GM18907 (cell line): ENCODE data around the gene SPNS2.

ENCODE experiments used
- ATAC-seq: cut with Tn5 transposase; IDR thresholded peaks from one replicate; pipeline ENCODE4 v1.9.1; 2021; ENCODE audit warnings: mild to moderate bottlenecking, moderate library complexity; ENCODE audit not compliant: unreplicated experiment

SPNS2 gene

GRCh38 chr17:4584917-4585637 is 86.4 kb downstream of the SPNS2 start:
- no peak for ATAC-seq

DNA sequence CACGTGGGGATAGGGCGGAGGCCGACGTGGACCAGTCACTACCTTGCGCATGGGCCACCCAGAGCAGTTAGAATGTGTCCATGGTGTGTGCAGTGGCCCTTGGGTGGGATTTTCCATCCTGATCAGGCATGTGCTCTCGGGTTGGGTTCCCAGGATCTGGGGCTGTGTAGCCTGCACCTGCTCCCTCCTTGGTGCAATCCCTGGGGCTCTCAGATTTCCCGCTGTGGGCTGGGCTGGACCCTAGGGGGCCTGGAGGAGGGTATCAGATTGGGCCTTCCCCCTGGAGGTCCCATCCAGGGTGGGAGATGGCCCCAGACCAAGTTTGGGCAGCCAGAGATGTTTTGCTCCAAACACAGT is 86.9 kb downstream of the SPNS2 start:
- ATAC-seq: no peak

GRCh38 chr17:4586043-4586442 is 87.4 kb downstream of the SPNS2 start:
- no peak for ATAC-seq

DNA sequence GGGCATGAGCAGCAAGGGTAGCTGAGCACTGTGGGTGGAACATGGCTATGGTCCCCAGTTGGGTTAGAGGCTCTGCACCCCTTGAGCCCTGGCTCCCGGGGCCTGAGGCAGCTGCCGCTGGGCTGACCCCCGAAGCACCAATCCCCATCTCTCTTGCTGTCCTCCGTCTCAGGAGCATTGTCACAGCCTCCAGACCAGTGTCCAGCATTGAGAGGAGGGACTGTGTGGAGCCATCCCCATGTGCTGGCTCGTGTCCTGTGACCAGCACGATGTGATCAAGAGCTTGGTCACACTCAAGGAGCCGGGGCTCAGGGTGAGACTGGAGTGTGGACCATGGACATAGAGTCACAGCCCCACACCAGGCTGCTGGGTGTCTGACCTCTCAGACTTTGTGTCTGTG is 88.5 kb downstream of the SPNS2 start:
- ATAC-seq: no peak

DNA sequence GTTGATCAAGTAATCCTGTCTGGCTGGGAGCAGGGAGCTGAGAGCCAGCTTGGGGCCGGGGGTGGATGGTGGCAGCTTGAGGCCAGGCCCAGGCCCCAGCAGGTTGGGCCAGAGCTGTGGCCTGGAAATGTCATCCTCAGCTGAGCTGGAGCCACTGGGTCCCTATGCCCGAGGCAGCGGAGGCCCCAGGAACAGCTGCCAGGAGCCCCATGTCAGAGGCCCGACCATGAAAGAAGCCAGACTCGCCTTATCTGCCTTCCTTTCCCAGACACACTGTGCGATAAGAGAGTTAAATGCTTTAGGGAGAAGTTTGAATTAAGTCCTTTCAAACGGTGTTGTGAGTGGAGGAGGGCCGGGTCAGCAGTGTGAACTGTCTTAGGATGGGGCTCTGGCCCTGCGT is 89.1 kb downstream of the SPNS2 start:
- ATAC-seq: no peak

- no peak for ATAC-seq
These were observed 89.7 kb downstream of the SPNS2 start for GRCh38 chr17:4588391-4588790.
